HG03108 (cell line): Measurements from ENCODE around the gene AGBL5.
"Not testable (repeated sequence)": the region's sequence is repeated elsewhere in the genome, so short reads cannot be mapped to it uniquely, and the experiment has no call there.

Source experiments
- ATAC-seq: cut with Tn5 transposase; IDR thresholded peaks from one replicate; pipeline ENCODE4 v1.9.1; 2021; ENCODE audit warnings: moderate library complexity; ENCODE audit not compliant: unreplicated experiment

The AGBL5 gene

GRCh38 chr2:27091746-27092695 lies 40.6 kb downstream of the AGBL5 start:
- no peak for ATAC-seq

- ATAC-seq, result no peak
These were observed 41.4 kb downstream of the AGBL5 start for GRCh38 chr2:27092696-27093429.

- no peak for ATAC-seq
These were observed 42.2 kb downstream of the AGBL5 start for GRCh38 chr2:27093430-27094352.

- no peak for ATAC-seq
These were observed 43.0 kb downstream of the AGBL5 start for GRCh38 chr2:27094353-27094984.

- ATAC-seq, result no peak
These were observed 43.9 kb downstream of the AGBL5 start for GRCh38 chr2:27095427-27095744.

GRCh38 chr2:27095745-27096651 lies 44.5 kb downstream of the AGBL5 start:
- no peak for ATAC-seq

GRCh38 chr2:27096748-27097297 lies 45.4 kb downstream of the AGBL5 start:
- ATAC-seq, result no peak

- ATAC-seq, result no peak
These were observed 45.9 kb downstream of the AGBL5 start for GRCh38 chr2:27097341-27097740.

GRCh38 chr2:27099334-27099955 lies 48.0 kb downstream of the AGBL5 start:
- ATAC-seq, result no peak

- ATAC-seq, result no peak
These were observed 48.6 kb downstream of the AGBL5 start for GRCh38 chr2:27100036-27100435.

- ATAC-seq, result no peak
These were observed 50.9 kb downstream of the AGBL5 start for GRCh38 chr2:27102329-27102728.

GRCh38 chr2:27105981-27106380 lies 54.5 kb downstream of the AGBL5 start:
- ATAC-seq, result no peak

GRCh38 chr2:27108221-27108620 lies 56.8 kb downstream of the AGBL5 start:
- ATAC-seq, result no peak

GRCh38 chr2:27109083-27109482 lies 57.6 kb downstream of the AGBL5 start:
- no peak for ATAC-seq

GRCh38 chr2:27110603-27111352 lies 59.3 kb downstream of the AGBL5 start:
- ATAC-seq, result not testable (repeated sequence)

GRCh38 chr2:27111392-27112078 lies 60.1 kb downstream of the AGBL5 start:
- not testable (repeated sequence) for ATAC-seq

GRCh38 chr2:27115519-27115918 lies 64.1 kb downstream of the AGBL5 start:
- ATAC-seq, result no peak
